H1 (cell line): ENCODE measurements around the gene NFIX. TPM values are rescaled to one million over a fixed set of nuclear protein-coding genes. Genes with fewer than 3 reads are reported as not detected.

Source experiments
- CTCF ChIA-PET: fragments of 300-600 bp; sonication (Branson Sonifier 250); formaldehyde crosslinking; loops from one replicate; lab custom pipeline; 2021; ENCODE audit not compliant: partially characterized antibody; lab: Charles Lee
- POLR2A ChIA-PET: fragments of 300-600 bp; sonication (Branson Sonifier 250); formaldehyde crosslinking; loops from one replicate; lab custom pipeline; 2021; ENCODE audit warnings: inconsistent platforms; ENCODE audit not compliant: partially characterized antibody; lab: Charles Lee
- DNase-seq, 2 experiments: peaks; one replicate each; pipeline versions ENCODE4 v3.0.0 to v3.0.0-alpha.2; 2010 to 2022; ENCODE audit warnings: low spot score in 2 of 2, low read depth in 1 of 2, mixed read lengths in 1 of 2
- FAIRE-seq: peaks from 2 replicates; lab custom pipeline; 2011; peaks lifted over from hg19 to GRCh38; lab: Jason Lieb, UNC
- H2AFZ ChIP-seq: 2 replicates; pipeline ENCODE4 v1.8.1; 2012; ENCODE audit warnings: low read length, inconsistent platforms
- H2AK5ac ChIP-seq: 2 replicates; pipeline ENCODE4 v1.6.1; 2013; ENCODE audit warnings: low read depth, low read length
- H2BK120ac ChIP-seq: replicated peaks from 2 replicates; pipeline ENCODE3; 2013; ENCODE audit warnings: low read depth, low read length, inconsistent platforms
- H2BK12ac ChIP-seq: 2 replicates; pipeline ENCODE4 v1.6.1; 2013; ENCODE audit warnings: low read depth, low read length
- H2BK15ac ChIP-seq: 2 replicates; pipeline ENCODE4 v1.6.1; 2013; ENCODE audit warnings: low read length
- H2BK20ac ChIP-seq: 2 replicates; pipeline ENCODE4 v1.6.1; 2013; ENCODE audit warnings: low read length
- H2BK5ac ChIP-seq: 2 replicates; pipeline ENCODE4 v1.6.1; 2013; ENCODE audit warnings: low read depth, low read length
- H3K14ac ChIP-seq: 2 replicates; pipeline ENCODE4 v1.6.1; 2013; ENCODE audit warnings: inconsistent platforms; ENCODE audit not compliant: insufficient read length
- H3K18ac ChIP-seq: 2 replicates; pipeline ENCODE4 v1.6.1; 2013; ENCODE audit warnings: low read length; ENCODE audit errors: extremely low read depth
- H3K23ac ChIP-seq: 2 replicates; pipeline ENCODE4 v1.6.1; 2013; ENCODE audit warnings: inconsistent platforms; ENCODE audit not compliant: insufficient read length
- H3K23me2 ChIP-seq: 2 replicates; pipeline ENCODE4 v1.6.1; 2013; ENCODE audit warnings: low read depth, low read length
- H3K27ac ChIP-seq: 2 replicates; pipeline ENCODE4 v1.6.1; 2011; ENCODE audit warnings: low read depth, low read length, inconsistent platforms
- H3K27me3 ChIP-seq, 4 experiments: replicated peaks in 1 of 4; 1 replicate in 1 of 4; 2 replicates in 3 of 4; pipeline versions ENCODE4 v1.6.1 to v1.8.1; 2011 to 2013; ENCODE audit warnings: low read length in 3 of 4, mild to moderate bottlenecking in 3 of 4, inconsistent platforms in 2 of 4, mixed read lengths in 2 of 4, moderate library complexity in 1 of 4; ENCODE audit not compliant: control insufficient read depth in 3 of 4, insufficient read depth in 3 of 4; ENCODE audit errors: extremely low read depth in 1 of 4
- H3K36me3 ChIP-seq, 4 experiments: 2 replicates each; pipeline versions ENCODE4 v1.6.1 to v1.8.1; 2011 to 2013; ENCODE audit warnings: mild to moderate bottlenecking in 4 of 4, low read length in 3 of 4, moderate library complexity in 2 of 4, control low read depth in 1 of 4, inconsistent platforms in 1 of 4; ENCODE audit not compliant: insufficient read depth in 4 of 4, control insufficient read depth in 2 of 4
- H3K4ac ChIP-seq: replicated peaks from 2 replicates; pipeline ENCODE3; 2013; ENCODE audit warnings: low read length, low read depth, mixed read lengths, inconsistent platforms; ENCODE audit not compliant: insufficient read length
- H3K4me1 ChIP-seq, 4 experiments: replicated peaks in 1 of 4; 1 replicate in 1 of 4; 2 replicates in 3 of 4; pipeline versions ENCODE4 v1.6.1 to v1.8.1; 2011 to 2013; ENCODE audit warnings: low read length in 3 of 4, inconsistent platforms in 2 of 4, mixed read lengths in 1 of 4; ENCODE audit not compliant: insufficient read depth in 4 of 4, control insufficient read depth in 3 of 4
- H3K4me2 ChIP-seq, 2 experiments: 2 replicates each; pipeline versions ENCODE4 v1.6.1 to v1.8.1; 2011 to 2013; ENCODE audit warnings: low read depth in 2 of 2, low read length in 2 of 2, control low read depth in 1 of 2, inconsistent platforms in 1 of 2, mild to moderate bottlenecking in 1 of 2; ENCODE audit not compliant: insufficient read depth in 1 of 2
- H3K4me3 ChIP-seq, 4 experiments: fragments of 200-600, 300-600 bp in 1 of 4; sonication (generic), shearing (Covaris generic), sonication (Bioruptor Twin) in 1 of 4; 2 replicates each; pipeline versions ENCODE4 v1.5.1 to v1.8.1; 2011 to 2016; ENCODE audit warnings: low read length in 4 of 4, low read depth in 3 of 4, control low read depth in 2 of 4, inconsistent platforms in 2 of 4, mild to moderate bottlenecking in 2 of 4, mixed read lengths in 1 of 4, moderate library complexity in 1 of 4; ENCODE audit not compliant: insufficient read depth in 2 of 4; ENCODE audit errors: extremely low read depth in 1 of 4
- H3K56ac ChIP-seq: replicated peaks from 2 replicates; pipeline ENCODE3; 2013; ENCODE audit warnings: low read depth, mild to moderate bottlenecking, mixed read lengths, low read length, inconsistent platforms; ENCODE audit not compliant: insufficient read length
- H3K79me1 ChIP-seq: 2 replicates; pipeline ENCODE4 v1.6.1; 2013; ENCODE audit warnings: low read depth, low read length, control low read depth
- H3K79me2 ChIP-seq, 2 experiments: 2 replicates each; pipeline versions ENCODE4 v1.6.1 to v1.8.1; 2012 to 2013; ENCODE audit warnings: low read length in 2 of 2, mild to moderate bottlenecking in 2 of 2, inconsistent platforms in 1 of 2; ENCODE audit not compliant: insufficient read depth in 2 of 2, control insufficient read depth in 1 of 2
- H3K9ac ChIP-seq, 4 experiments: replicated peaks in 1 of 4; 1 replicate in 1 of 4; 2 replicates in 3 of 4; pipeline versions ENCODE4 v1.6.1 to v1.8.1; 2011 to 2013; ENCODE audit warnings: low read depth in 3 of 4, low read length in 3 of 4, control low read depth in 2 of 4, mild to moderate bottlenecking in 2 of 4, moderate library complexity in 2 of 4, inconsistent platforms in 1 of 4; ENCODE audit errors: extremely low read depth in 1 of 4
- H3K9me3 ChIP-seq, 2 experiments: 2 replicates each; pipeline versions ENCODE4 v1.6.1 to v1.8.1; 2012 to 2013; ENCODE audit warnings: mild to moderate bottlenecking in 2 of 2, moderate library complexity in 2 of 2, control low read depth in 1 of 2, inconsistent platforms in 1 of 2, low read depth in 1 of 2, low read length in 1 of 2, mixed read lengths in 1 of 2; ENCODE audit not compliant: insufficient read depth in 2 of 2
- H4K20me1 ChIP-seq, 2 experiments: replicated peaks in 1 of 2; 2 replicates each; pipeline versions ENCODE3 to v1.8.1; 2011 to 2013; ENCODE audit warnings: inconsistent platforms in 2 of 2, low read length in 2 of 2, mild to moderate bottlenecking in 1 of 2; ENCODE audit not compliant: insufficient read depth in 2 of 2, control insufficient read depth in 1 of 2
- H4K5ac ChIP-seq: 2 replicates; pipeline ENCODE4 v1.6.1; 2013; ENCODE audit warnings: low read length, low read depth, mixed read lengths, inconsistent platforms; ENCODE audit not compliant: insufficient read length
- H4K8ac ChIP-seq: 2 replicates; pipeline ENCODE4 v1.8.0; 2013; ENCODE audit warnings: mild to moderate bottlenecking, moderate library complexity, low read length, inconsistent platforms; ENCODE audit not compliant: insufficient read depth; ENCODE audit errors: extremely low read depth
- H4K91ac ChIP-seq: replicated peaks from 2 replicates; pipeline ENCODE3; 2013; ENCODE audit warnings: low read length, mixed read lengths, inconsistent platforms; ENCODE audit not compliant: insufficient read length
- JUND ChIP-seq: IDR thresholded peaks from 2 replicates; pipeline ENCODE4 v1.6.1; 2011; ENCODE audit warnings: mild to moderate bottlenecking, improper control_type of control experiment, low read length
- NANOG ChIP-seq: IDR thresholded peaks from 2 replicates; pipeline ENCODE4 v1.6.1; 2011; ENCODE audit warnings: low read length, low read depth, mild to moderate bottlenecking, inconsistent platforms; ENCODE audit not compliant: insufficient read depth, poor library complexity, severe bottlenecking
- POLR2AphosphoS5 ChIP-seq: IDR thresholded peaks from 2 replicates; pipeline ENCODE4 v1.6.1; 2011; ENCODE audit warnings: low read depth, low read length
- RNF2 ChIP-seq: fragments of 200-900, 300-1000 bp; sonication (generic); IDR thresholded peaks from 2 replicates; pipeline ENCODE4 v1.7.1; 2016; ENCODE audit warnings: borderline replicate concordance, low read depth, mild to moderate bottlenecking, antibody characterized with exemption, low read length; ENCODE audit not compliant: poor library complexity, severe bottlenecking; ENCODE audit errors: missing control alignments
- WGBS, 2 experiments: shearing (Covaris generic) in 1 of 2; methylation state at CpG; one replicate each; pipeline versions ENCODE4 v1.1.6 to v1.1.7; 2013 to 2015; ENCODE audit warnings: low lambda C conversion rate in 2 of 2, mixed read lengths in 2 of 2, inconsistent platforms in 1 of 2, low coverage in 1 of 2, missing lambda C conversion rate in 1 of 2; ENCODE audit not compliant: insufficient replicate concordance in 2 of 2, insufficient coverage in 1 of 2, insufficient read length in 1 of 2; ENCODE audit errors: extremely low coverage in 1 of 2, missing lambda C conversion rate in 1 of 2; 5-methylcytosine and 5-hydroxymethylcytosine counted together
- polyA plus RNA-seq, 7 experiments: library from polyadenylated mRNA; depleted of rRNA in 3 of 7; stranded (reverse) in 5 of 7; unstranded in 2 of 7; fragments of >200 nt in 5 of 7; fragments of 200-250 nt in 2 of 7; gene quantifications; 1 replicate in 5 of 7; 2 replicates in 1 of 7; 4 replicates in 1 of 7; pipeline versions ENCODE4 v1.2.1 to v1.2.3, GENCODE V29; 2011 to 2013; ENCODE audit warnings: missing spikeins in 2 of 7, mixed read lengths in 2 of 7
- total RNA-seq: library from RNA; stranded (reverse); fragmentation: NEBNext Ultra II Directional; extraction: Animal tissue kit (Norgen Biotek cat#: 25700); gene quantifications from 2 replicates; pipeline ENCODE4 v1.2.1, GENCODE V29; 2021
- TF ChIP-seq, protein P1 (sequence below): IDR thresholded peaks from 2 replicates; pipeline ENCODE4 v1.6.1; 2011; ENCODE audit warnings: low read length, improper control_type of control experiment

Gene NFIX
- total and polyA plus RNA-seq, 2 of the 8 experiments (the other 6 are each of a cell fraction or from before 2014, with no cell fraction given), result 0.03 to 0.20 TPM

DNA sequence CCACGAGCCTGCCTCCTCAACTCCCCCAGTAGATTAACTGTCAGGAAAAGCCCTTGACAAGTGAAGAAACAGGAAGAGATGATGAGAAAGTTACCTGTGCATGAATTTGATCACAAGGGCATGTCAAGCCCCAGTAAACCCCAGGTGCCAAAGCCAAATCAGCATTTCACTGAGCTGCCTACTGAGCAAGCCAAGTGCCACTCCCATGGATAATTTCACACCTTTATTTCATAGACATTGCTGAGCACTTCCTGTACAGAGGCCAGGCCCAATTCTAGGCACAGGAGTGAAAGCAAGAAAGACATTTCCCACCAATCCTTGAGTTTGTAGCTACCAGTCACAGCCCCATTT lies 40.7 kb upstream of the NFIX start:
- Histone ChIP-seq H2BK12ac (no peak overlapping the region), H3K27ac (no peak overlapping the region; the same call in 1 of the 2 replicates), H3K27me3 (no peaks in the 10 kb centered on the region), H3K4me1 (peaks cover 0 to 4% (median 2%) of the 10 kb centered on the region in 4 experiments; a peak in 3 of 7 replicates)
- no peak for TF ChIP-seq JUND
- TF ChIP-seq, protein P1, sequence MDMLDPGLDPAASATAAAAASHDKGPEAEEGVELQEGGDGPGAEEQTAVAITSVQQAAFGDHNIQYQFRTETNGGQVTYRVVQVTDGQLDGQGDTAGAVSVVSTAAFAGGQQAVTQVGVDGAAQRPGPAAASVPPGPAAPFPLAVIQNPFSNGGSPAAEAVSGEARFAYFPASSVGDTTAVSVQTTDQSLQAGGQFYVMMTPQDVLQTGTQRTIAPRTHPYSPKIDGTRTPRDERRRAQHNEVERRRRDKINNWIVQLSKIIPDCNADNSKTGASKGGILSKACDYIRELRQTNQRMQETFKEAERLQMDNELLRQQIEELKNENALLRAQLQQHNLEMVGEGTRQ, result no peak
- TF ChIP-seq POLR2AphosphoS5, result 0 out of 2 replicates have a peak, but pooled peaks have one; percentile 5
- TF ChIP-seq NANOG, result no peak
- no peak for TF ChIP-seq RNF2
- TF ChIP-seq, all 59 proteins: peak for 1
- no peak overlapping the region for H4K91ac ChIP-seq
- peaks cover 6% of the 10 kb centered on the region for H3K23me2 ChIP-seq
- no peak overlapping the region for H4K8ac ChIP-seq
- H3K23ac ChIP-seq, result no peak overlapping the region
- POLR2A ChIA-PET, result interaction anchor here (0.7 to 8.1 kb wide), 21 partner anchors 7 to 158 kb away, joined by 3 to 71 read pairs (median 4); partner anchors contain the start of genes CALR, GCDH, KLF1 and RAD23A
- peaks cover 7 to 39% (median 13%) of the 10 kb centered on the region in 4 experiments for H3K36me3 ChIP-seq
- DNase-seq (no peak), FAIRE-seq (no peak)
- H3K9me3 ChIP-seq, result no peaks in the 10 kb centered on the region
- no peak overlapping the region for H2AFZ ChIP-seq
- H2AK5ac ChIP-seq, result no peak overlapping the region
- WGBS, 2 experiments, result 89% methylated on average over 1 of the region's 1 CpG; no CpG with 5 or more reads in 1 of the 2 experiments
- H2BK15ac ChIP-seq, result no peak overlapping the region
- H3K4me3 ChIP-seq, result no peak overlapping the region
- H2BK20ac ChIP-seq, result no peak overlapping the region
- H3K9ac ChIP-seq, result no peak overlapping the region
- no peak overlapping the region; a peak in 1 of 4 replicates for H3K4me2 ChIP-seq
- CTCF ChIA-PET, result interaction anchor here (0.7 to 6.7 kb wide), 3 partner anchors 12 to 79 kb away, joined by 3 to 62 read pairs (median 3); no protein-coding TSS in a partner anchor
- H4K5ac ChIP-seq, result no peak overlapping the region
- no peak overlapping the region for H3K14ac ChIP-seq
- peaks cover 0 to 9% of the 10 kb centered on the region in 2 experiments for H4K20me1 ChIP-seq
- no peak overlapping the region for H3K56ac ChIP-seq
- H3K18ac ChIP-seq, result no peak overlapping the region
- H2BK5ac ChIP-seq, result no peak overlapping the region
- H2BK120ac ChIP-seq, result no peak overlapping the region
- H3K79me1 ChIP-seq, result peaks cover 4% of the 10 kb centered on the region; the same call in 1 of the 2 replicates
- peaks cover 4 to 27% of the 10 kb centered on the region in 2 experiments; a peak in 3 of 4 replicates for H3K79me2 ChIP-seq
- no peak overlapping the region for H3K4ac ChIP-seq
